ENCODE results near the gene UNC13D.
"Not testable (repeated sequence)": the region's sequence is repeated elsewhere in the genome, so short reads cannot be mapped to it uniquely, and the experiment has no call there.

Gene UNC13D

GRCh38 chr17:75819678-75820077 lies 24.5 kb downstream of the UNC13D start:
- DNase-seq (ENCODE audit: low read depth) = no peak

GRCh38 chr17:75819116-75819515 lies 25.1 kb downstream of the UNC13D start:
- DNase-seq (ENCODE audit: low read depth) = no peak

- no peak for DNase-seq (ENCODE audit: low read depth)
Measured at GRCh38 chr17:75818326-75818885, 25.8 kb downstream of the UNC13D start.

GRCh38 chr17:75817571-75817970 lies 26.6 kb downstream of the UNC13D start:
- DNase-seq (ENCODE audit: low read depth) = no peak

GRCh38 chr17:75816693-75817092 lies 27.5 kb downstream of the UNC13D start:
- DNase-seq (ENCODE audit: low read depth) = no peak

- no peak for DNase-seq (ENCODE audit: low read depth)
Measured at GRCh38 chr17:75815399-75815798, 28.8 kb downstream of the UNC13D start.

- DNase-seq (ENCODE audit: low read depth) = peak; percentile 49
Measured at GRCh38 chr17:75814900-75815373, 29.3 kb downstream of the UNC13D start.

- DNase-seq (ENCODE audit: low read depth) = no peak
Measured at GRCh38 chr17:75814021-75814395, 30.2 kb downstream of the UNC13D start.

GRCh38 chr17:75813081-75814020 lies 30.9 kb downstream of the UNC13D start:
- DNase-seq (ENCODE audit: low read depth) = no peak

GRCh38 chr17:75812096-75813013 lies 31.8 kb downstream of the UNC13D start:
- no peak for DNase-seq (ENCODE audit: low read depth)

- DNase-seq (ENCODE audit: low read depth) = no peak
Measured at GRCh38 chr17:75811174-75811573, 33.0 kb downstream of the UNC13D start.

GRCh38 chr17:75810756-75811155 lies 33.4 kb downstream of the UNC13D start:
- not testable (repeated sequence) for DNase-seq (ENCODE audit: low read depth)

- no peak for DNase-seq (ENCODE audit: low read depth)
Measured at GRCh38 chr17:75810216-75810615, 34.0 kb downstream of the UNC13D start.

GRCh38 chr17:75809631-75810111 lies 34.5 kb downstream of the UNC13D start:
- DNase-seq (ENCODE audit: low read depth) = no peak

GRCh38 chr17:75808905-75809621 lies 35.1 kb downstream of the UNC13D start:
- no peak for DNase-seq (ENCODE audit: low read depth)

- DNase-seq (ENCODE audit: low read depth) = no peak
Measured at GRCh38 chr17:75808549-75808904, 35.7 kb downstream of the UNC13D start.

GRCh38 chr17:75807861-75808260 lies 36.3 kb downstream of the UNC13D start:
- no peak for DNase-seq (ENCODE audit: low read depth)

- no peak for DNase-seq (ENCODE audit: low read depth)
Measured at GRCh38 chr17:75806822-75807500, 37.2 kb downstream of the UNC13D start.

GRCh38 chr17:75803883-75804282 lies 40.3 kb downstream of the UNC13D start:
- no peak for DNase-seq (ENCODE audit: low read depth)

GRCh38 chr17:75799402-75799801 lies 44.8 kb downstream of the UNC13D start:
- no peak for DNase-seq (ENCODE audit: low read depth)
